SHP77 (cell line): Measurements from ENCODE around the gene GPR78.

Source experiments
- DNase-seq, 2 experiments: peaks; one replicate each; lab custom pipeline; 2025; lab: John Stamatoyannopoulos, UW

Gene GPR78

GRCh38 chr4:8600266-8600665 lies 20.1 kb downstream of the GPR78 start:
- DNase-seq = no peak

DNA sequence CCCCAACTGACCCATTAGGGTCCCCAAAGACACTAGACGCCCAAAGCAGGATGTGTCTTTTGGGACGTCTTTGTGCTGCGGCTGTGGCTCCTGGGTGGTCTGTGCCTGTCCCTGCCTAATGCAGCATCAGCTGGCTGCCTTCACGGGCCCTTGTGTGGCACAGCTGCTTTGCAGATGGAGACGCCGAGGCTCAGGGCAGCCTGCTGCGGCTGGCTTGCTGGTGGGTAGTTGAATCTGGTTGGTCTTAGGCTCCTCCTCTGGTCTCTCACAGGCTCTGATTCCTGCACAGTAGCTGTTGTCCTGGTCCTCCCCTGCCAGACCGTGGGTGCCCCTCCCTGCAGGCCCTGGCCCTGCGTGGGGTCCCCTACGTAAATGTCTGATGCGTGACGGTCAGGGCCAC lies 20.5 kb downstream of the GPR78 start:
- no peak for DNase-seq

- no peak for DNase-seq
These were observed 20.9 kb downstream of the GPR78 start for GRCh38 chr4:8601086-8601485.

DNA sequence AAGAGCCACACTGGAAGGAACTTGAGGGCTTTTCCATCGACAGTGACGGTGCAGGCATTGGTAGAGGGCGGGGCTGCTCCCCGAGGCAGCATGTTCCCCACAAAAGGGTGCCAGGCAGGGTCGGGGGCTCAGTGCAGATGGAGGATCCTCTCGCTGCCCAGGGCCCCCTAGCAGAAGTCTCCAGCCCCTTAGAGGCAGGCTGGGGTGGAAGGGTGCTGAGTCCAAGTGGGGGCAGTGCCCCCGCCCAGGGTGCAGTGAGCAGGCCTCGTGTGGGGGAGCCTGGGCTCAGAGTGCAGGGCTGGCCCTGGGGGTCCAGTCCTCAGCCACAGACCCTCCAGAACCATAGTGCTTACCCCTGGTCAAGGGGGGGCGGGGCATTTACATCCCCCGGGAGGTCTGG lies 21.4 kb downstream of the GPR78 start:
- no peak for DNase-seq

- no peak for DNase-seq
These were observed 22.7 kb downstream of the GPR78 start for GRCh38 chr4:8602686-8603430.

DNA sequence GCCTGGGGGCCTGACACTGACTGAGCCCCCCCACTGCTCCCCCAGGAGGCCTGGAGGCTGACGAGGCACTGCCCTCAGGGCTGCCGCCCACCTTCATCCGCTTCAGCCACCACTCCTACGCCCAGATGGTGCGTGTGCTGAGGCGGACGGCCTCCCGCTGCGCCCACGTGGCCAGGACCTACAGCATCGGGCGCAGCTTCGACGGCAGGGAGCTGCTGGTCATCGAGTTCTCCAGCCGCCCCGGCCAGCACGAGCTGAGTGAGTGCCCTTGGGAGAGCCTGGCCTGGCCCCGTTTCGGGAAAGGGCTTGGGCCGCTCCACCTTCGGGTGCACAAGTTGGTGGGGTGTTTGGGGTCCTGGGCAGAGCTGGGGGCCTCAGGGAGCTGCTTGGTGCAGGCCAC lies 23.7 kb downstream of the GPR78 start:
- DNase-seq = no peak

DNA sequence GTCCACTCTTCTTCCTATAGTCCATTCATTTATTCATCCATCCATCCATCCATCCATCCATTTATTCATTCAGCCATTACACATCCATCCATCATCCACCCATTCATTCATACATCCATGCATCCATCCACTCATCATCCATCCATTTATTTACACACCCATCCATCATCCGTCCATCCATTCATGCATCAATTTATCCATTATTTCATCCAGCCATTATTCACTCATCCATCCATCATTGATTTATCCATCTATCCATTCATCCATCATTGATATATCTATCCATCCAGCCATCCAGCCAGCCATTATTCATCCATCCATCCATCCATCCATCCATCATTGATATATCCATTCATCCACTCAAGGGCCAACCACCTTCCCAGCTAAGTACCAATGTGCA lies 25.1 kb downstream of the GPR78 start:
- no peak for DNase-seq

DNA sequence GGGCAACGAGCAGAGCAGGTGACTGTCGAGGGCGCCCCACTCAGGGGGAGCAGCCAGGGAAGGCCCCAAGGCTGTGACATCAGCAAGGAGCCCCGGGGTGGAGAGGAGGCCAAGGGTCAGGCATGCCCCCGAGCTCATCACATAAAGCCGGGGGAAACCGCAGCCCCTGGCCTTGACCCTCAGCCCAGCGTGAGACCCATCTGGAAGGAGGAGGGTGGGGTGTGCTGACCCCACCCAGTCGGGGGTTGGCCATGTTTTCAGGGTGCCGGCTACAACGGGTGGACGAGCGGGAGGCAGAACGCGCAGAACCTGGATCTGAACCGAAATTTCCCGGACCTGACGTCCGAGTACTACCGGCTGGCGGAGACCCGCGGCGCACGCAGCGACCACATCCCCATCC lies 26.3 kb downstream of the GPR78 start:
- no peak for DNase-seq

DNA sequence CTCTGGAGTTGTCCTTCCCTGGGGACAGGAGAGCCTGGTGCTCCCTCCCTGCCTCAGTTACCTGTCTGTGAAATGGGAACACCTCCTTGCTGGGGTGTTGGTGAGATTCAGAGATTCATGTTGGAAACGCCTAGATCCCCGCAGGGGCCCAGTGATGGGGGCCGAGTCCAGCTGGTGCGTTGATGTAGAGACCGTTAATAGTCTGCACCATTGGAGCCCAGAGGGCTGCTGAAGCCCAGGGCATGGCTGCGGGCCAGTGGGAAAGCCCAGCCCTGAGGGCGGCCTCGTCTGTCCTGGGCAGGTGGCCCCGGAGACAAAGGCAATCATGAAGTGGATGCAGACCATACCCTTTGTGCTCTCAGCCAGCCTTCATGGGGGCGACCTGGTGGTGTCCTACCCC lies 26.8 kb downstream of the GPR78 start:
- no peak for DNase-seq

DNA sequence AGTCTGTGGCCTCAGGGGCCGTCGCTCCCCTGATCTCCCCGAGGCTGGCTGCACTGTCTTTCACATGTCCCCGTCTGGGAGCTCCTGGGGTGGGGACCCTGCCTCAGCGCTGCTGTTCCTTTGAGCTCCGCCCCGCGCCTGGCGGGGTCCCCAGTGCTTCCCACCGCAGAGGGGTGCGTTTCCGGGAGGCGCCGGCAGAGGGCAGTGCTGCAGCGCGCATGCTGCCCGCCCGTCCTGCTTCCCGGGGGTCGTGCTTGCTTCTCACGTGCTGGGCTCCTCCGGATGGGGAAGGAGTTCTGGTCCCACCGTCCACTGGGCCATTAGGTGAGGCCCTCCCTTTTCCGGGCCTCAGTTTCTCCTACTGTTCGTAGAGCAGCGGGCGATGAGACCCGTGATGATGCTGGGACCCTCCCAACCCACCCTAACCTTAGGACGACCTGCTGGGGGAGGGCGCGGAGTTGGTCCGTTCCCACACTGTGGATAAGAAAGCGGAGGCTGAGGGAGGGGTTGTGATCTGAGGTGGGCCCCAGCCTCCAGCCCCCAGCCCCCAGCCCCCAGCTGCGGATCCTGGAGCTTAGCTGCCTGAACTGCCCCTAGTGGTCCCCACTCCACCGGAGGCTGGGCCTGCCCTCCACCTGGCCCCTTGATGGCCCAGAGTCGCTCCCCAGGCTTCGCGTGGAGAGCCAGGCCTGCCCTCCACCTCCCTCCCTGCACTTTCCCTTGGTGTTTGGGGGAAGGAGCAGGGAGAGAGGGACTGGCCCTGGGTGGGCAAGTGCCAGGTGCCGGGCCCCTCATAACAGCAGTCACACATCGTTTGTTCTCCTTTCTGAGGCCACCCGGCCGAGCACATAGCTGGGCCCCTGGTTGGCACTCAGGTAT lies 27.6 kb downstream of the GPR78 start:
- DNase-seq = no peak

DNA sequence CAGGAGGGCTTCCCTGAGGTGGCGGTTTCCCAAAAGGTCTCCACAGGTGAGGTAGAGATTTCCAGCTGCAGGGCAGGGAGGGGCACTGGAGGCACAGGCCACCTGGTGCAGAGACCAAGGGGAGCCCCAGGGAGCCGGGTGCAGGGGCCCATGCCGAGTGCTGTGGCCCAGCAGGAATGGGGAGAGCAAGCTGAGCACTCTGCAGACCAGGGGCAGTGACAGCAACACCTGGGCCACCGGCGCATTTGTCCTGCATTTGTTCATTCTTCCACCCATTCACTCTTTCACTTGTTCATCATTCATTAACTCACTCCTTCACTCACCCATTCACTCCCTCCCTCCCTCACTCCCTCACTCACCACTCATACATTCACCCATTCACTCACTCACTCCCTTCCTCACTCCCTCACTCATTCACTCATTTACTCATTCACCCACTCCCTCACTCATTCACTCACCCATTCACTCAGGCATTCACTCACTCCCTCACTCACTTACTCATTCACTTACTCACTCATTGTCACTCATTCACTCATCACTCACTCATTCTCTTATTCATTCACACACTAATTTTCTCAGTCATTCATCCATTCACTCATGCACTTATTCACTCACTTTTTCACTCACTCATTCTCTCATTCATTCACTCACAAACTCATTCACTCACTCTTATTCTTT lies 28.7 kb downstream of the GPR78 start:
- DNase-seq = no peak

DNA sequence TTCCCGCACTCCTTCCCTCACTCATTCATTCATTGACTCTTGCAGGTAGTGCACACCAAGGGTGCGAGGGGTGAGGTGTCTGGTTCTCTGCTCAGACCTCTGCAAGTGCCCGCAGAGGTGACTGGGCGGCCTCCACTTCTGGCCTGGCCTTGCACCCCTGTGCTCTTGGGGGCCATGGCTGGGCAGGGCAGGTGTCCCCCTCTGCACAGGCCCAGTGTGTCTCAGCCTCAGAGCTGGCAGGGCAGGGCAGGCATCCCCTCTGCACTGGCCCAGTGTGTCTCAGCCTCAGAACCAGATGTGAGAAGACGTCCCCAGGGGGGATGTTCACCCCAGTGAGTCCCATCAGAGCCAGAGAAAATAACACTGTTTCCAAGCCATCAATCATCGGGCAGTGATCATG lies 29.2 kb downstream of the GPR78 start:
- DNase-seq = no peak

GRCh38 chr4:8609824-8610350 lies 29.7 kb downstream of the GPR78 start:
- no peak for DNase-seq

- DNase-seq = no peak
These were observed 30.8 kb downstream of the GPR78 start for GRCh38 chr4:8610858-8611616.

- no peak for DNase-seq
These were observed 32.5 kb downstream of the GPR78 start for GRCh38 chr4:8612646-8613045.

DNA sequence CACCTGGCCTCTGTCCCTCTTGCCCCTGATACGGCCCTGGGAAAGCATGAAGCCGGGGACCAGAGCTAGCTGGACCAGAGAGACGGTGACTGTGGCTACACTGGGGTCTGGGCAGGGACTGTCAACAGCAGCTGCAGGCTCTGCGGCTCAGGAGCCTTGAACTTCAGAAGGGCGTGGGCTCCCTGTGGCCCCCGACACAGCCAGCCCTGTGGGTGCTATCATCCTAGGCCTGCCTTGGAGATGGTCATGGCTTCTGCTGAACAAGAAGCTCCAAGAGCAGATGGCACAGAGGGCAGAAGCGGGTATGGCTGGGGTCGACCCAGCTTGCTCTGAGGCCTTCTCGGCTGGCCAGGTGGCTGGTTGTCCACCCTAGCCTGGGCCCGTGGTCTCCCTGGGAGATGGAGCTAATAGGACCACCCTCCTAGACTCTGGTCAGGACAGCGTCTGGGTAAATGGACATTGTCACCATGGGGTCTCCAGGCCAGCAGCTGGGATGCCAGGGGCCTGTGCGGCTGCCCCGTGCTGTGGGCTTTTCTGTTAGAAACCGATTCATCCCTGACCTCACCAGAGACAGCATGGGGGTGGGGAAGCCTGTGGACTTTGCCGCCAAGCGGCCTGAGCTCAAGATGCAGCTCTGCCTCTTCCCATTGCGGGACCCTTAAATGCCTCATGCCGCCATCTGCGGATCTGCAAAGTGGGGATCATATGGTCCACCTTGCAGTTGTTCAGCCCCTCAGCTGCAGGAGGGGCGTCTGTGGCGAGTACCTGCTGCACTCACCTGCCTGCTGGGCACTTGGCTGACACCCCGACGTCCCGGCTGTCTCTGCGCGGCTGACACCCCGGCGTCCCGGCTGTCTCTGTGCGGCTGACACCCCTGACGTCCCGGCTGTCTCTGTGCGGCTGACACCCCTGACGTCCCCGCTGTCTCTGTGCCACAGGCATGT lies 33.5 kb downstream of the GPR78 start:
- DNase-seq = no peak

GRCh38 chr4:8614365-8615193 lies 34.4 kb downstream of the GPR78 start:
- DNase-seq = no peak

DNA sequence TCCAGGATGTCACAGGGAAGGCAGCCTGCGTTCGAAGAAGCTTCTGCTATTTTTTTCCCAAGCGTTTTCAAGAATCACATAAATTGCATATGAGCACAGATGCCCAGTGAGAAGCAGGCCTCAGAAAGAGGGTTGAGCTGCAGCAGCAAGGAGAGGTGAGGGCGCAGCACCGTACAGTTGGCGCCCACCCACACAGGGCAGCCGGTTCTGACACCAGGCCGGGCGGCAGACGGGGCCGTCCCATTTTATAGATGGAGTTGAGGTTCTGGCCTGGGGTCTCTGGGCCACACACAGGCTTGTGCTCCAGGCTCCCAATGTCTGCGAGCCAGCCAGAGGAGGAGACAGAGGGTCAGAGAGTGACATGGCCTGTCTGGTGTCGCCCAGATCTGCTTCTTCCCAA lies 35.2 kb downstream of the GPR78 start:
- no peak for DNase-seq

- DNase-seq = no peak
These were observed 36.0 kb downstream of the GPR78 start for GRCh38 chr4:8615921-8616787.
